OCI-LY3 (cell line): ENCODE measurements around the gene TUBB.

Source experiments
- EZH2phosphoT487 ChIP-seq: fragments of 200-600 bp; shearing (Covaris generic); IDR thresholded peaks from 2 replicates; pipeline ENCODE4 v1.6.1; 2018; ENCODE audit warnings: antibody characterized with exemption, mixed run types, low read depth
- TF ChIP-seq, protein P1 (sequence below): fragments of 200-600, 300-600 bp; sonication (generic); IDR thresholded peaks from 2 replicates; pipeline ENCODE4 v1.5.1; 2014; ENCODE audit warnings: antibody characterized with exemption, low read length, low read depth

DNA sequence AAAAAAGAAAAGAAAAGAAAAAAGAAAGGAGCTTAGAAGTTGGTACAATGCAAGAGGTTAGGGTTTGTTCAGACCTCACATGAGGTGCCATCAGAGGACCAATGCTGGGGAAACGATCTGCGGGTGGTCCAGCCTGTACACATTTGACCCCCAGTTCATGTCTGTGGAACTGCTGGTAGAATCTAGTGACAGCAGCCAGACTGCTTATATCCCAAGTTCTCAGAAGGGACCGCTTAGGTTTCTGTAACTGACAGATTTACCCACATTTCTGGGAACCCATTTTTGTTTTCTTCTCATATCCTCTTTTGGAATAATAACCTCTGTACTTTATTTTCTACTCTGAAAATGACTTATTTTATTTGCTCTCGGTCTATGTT, 38.4 kb upstream of the TUBB start:
- TF ChIP-seq, protein P1, sequence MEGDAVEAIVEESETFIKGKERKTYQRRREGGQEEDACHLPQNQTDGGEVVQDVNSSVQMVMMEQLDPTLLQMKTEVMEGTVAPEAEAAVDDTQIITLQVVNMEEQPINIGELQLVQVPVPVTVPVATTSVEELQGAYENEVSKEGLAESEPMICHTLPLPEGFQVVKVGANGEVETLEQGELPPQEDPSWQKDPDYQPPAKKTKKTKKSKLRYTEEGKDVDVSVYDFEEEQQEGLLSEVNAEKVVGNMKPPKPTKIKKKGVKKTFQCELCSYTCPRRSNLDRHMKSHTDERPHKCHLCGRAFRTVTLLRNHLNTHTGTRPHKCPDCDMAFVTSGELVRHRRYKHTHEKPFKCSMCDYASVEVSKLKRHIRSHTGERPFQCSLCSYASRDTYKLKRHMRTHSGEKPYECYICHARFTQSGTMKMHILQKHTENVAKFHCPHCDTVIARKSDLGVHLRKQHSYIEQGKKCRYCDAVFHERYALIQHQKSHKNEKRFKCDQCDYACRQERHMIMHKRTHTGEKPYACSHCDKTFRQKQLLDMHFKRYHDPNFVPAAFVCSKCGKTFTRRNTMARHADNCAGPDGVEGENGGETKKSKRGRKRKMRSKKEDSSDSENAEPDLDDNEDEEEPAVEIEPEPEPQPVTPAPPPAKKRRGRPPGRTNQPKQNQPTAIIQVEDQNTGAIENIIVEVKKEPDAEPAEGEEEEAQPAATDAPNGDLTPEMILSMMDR, result no peak
- no peak for TF ChIP-seq EZH2phosphoT487
